Activated naive CD8-positive, alpha-beta T cell treated with anti-CD3 and anti-CD28 coated beads, Interleukin-2, amount 50 U/mL, for 16 hours (primary cell): ENCODE measurements around the gene RANBP9.

Experiments
- DNase-seq: peaks from one replicate; pipeline ENCODE4 v3.0.0-alpha.2; 2020; ENCODE audit warnings: low read depth, low spot score

Gene RANBP9

DNA sequence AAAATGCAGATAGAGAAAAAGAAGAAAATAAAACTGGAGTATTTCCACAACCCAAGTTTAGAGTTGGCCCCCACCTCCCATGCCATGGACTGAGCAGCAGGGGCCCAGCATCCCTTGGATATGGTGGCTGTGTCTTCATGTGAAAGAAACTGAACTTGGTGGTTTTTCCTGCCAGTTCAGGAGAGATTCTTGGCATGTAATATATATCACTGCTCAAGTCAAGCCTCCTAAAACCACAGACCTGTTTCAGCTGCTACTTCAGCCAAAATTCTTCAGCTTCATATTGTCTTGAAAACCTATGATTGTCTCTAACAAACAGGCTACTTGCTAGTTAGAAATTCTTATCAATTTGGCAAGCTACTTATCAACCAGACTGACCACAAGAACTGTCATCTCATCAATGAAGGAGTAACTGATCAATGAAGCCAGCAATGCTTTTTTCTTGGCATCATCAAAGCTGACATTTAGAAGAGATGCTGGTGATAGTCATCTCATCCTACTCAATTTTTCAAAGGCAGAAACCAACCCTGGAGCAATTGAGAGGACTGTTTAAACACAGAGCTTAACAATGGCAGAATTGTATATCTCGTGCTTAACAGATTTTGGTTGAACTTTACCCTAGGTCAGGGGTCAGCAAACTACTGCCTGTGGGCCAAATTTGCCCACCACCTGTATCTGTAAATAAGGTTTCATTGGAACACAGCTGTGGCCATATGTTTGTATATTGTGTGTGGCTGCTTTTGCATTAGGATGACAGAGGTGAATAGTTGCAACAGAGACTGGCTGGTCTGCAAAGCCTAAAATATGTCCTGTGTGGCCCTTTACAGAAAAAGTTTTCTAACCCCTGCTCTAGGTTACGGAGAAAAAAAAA lies 106.9 kb downstream of the RANBP9 start:
- DNase-seq = no peak

DNA sequence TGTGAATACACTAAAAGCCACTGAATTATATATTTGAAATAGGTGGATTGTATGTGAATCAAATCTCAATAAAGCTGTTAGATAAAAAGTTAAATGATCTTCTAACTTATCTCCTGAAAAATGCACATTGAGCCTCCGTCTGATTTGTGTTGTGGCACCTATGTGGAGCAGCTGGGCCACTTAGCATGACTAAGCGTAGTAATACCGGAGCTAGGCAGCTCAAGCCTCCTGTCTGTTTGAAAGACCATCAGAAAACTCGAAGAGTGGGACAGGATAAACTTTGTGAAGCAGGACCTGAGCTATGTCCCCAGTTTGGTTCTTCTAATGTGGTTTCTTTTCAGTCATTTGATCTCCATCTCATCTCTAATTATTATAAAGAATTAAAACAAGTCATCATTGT lies 107.5 kb downstream of the RANBP9 start:
- no peak for DNase-seq

DNA sequence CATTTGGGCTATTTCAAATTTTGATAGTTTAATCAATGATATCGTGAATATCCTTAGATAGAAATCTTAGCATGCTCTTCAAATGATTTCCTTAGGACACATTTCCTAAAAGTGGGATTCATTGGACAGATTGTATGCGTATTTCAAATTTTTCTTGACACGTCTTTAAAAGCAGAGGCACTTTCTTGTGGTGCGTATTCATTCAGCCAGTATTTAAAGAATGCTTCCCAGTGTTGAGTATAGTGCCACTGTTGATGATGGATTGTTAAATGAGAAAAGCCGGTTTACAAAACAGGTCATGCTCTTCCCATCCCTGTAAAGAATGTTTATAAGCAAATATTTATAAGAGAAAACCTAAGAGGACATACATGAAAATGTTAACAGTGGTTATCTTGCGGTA lies 111.6 kb downstream of the RANBP9 start:
- no peak for DNase-seq

DNA sequence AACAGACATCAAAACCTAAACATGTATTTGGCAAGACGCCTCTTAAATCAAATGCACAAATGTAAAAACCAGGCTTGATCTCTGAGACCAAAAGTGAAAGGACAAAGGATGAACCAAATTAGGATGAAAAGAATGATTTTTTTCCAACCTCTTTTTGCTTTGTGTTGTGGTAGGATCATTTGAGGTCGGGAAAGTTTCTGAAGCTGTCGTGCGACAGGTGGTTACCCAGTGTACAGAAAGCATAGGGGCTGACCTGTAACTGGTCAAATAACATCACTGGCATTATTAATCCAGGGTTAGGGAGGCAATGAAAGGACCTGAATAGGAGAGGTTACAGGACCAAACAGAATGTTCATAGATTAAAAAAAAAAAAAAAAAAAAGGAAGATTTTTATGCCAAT lies 114.6 kb downstream of the RANBP9 start:
- no peak for DNase-seq

DNA sequence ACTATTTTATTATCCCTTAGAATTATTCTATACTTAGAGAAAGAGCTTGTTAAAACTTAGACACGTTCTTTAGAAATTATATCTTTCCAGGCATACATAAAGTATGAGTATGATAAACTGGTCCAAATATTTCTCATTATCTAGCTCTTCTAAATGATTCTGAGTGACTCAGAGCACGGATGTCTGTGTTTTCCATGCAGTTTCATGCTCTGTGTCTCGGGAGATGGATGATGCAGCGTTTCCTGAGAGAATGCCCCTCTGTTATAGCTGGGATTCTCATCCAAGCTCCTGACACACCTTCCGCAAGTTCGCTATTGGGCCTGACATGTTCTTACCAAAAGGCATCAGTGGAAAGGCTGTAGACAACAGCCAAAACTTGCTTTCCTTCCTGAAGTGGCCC lies 117.9 kb downstream of the RANBP9 start:
- no peak for DNase-seq

DNA sequence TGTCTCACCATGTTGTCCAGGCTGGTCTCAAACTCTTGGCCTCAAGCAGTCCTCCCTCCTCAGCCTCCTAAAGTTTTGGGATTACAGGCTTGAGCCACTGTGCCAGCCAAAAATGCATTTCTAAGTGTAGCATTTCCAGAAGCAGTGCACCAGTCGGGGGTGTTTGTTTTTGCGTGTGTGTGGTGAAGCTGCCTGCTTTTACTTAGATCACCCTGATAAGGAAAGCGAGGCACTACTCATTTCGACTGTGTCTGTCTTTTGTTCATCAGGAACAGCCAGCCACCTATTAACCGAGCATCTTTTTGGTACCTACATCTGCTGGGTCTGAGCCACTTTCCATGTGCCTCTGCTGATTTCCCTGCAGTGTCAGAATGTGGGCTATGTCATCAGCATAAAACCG lies 118.5 kb downstream of the RANBP9 start:
- no peak for DNase-seq

DNA sequence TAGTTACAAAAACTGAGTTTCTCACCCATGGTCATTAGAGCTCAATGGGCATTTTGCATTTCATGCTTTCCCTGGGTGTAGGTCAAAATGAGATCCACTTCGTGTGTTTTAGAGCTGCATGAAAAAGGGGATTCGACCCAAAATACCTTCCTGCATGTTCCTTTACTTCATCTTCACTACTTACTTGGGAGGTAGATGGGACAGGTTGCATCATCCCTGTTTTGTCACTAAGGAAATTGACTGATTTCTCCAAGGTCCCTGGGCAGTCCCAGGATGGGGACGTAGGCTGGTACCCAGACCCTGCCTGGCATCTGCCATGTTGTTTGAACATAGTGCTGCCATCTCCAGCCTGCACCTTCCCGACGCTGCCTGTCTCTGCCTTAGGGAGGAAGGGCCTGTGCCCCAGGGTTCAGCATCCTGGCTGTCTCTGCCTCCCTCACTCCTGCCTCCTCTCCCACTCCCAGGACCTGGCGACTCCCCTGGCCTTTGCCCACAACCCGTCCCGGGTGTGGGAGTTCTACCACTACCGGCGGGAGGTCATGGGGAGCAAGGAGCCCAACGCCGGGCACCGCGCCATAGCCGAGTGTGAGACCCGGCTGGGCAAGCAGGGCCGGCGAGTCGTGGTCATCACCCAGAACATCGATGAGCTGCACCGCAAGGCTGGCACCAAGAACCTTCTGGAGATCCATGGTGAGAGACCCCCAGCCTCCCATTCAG lies 120.3 kb downstream of the RANBP9 start:
- DNase-seq = no peak

DNA sequence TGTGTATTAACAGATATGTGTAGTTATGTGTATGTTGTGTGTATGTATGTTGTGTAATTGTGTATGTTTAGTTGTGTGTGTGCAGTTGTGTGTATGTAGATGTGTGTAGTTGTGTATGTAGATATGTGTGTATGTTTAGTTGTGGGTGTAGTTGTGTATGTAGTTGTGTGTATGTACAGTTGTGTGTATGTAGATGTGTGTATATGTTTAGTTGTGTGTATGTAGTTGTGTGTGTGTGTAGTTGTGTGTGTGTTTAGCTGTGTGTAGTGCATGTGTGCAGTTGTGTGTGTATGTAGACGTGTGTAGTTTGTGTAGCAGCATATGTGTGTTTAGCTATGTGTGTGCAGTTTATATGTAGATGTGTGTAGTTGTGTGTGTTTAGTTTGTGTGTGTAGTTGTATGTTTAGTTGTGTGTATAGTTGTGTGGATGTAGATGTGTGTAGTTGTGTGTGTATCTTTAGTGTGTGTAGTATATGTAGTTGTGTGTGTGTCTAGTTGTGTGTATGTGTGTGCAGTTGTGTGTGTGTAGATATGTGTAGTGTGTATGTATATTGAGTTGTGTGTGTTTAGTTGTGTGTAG lies 121.0 kb downstream of the RANBP9 start:
- no peak for DNase-seq

DNA sequence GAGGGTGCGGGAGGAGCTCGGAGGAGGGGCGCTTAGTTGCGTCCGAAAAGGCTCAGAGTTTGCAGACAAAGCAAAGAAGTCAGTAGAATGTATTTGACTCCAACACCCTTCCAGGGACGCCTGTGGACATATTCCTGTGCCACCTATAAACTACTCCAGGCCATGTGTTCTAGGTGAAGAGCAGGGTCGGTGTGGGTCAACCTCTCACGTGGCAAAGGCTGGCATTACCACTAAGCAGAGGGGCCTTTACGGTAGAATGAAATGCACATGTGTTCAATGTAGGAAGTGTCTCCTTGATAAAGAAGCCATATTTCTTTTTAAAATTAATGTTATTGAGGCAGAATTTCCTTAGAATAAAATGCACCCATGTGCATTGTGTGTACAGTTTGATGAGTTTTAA lies 121.8 kb downstream of the RANBP9 start:
- no peak for DNase-seq

DNA sequence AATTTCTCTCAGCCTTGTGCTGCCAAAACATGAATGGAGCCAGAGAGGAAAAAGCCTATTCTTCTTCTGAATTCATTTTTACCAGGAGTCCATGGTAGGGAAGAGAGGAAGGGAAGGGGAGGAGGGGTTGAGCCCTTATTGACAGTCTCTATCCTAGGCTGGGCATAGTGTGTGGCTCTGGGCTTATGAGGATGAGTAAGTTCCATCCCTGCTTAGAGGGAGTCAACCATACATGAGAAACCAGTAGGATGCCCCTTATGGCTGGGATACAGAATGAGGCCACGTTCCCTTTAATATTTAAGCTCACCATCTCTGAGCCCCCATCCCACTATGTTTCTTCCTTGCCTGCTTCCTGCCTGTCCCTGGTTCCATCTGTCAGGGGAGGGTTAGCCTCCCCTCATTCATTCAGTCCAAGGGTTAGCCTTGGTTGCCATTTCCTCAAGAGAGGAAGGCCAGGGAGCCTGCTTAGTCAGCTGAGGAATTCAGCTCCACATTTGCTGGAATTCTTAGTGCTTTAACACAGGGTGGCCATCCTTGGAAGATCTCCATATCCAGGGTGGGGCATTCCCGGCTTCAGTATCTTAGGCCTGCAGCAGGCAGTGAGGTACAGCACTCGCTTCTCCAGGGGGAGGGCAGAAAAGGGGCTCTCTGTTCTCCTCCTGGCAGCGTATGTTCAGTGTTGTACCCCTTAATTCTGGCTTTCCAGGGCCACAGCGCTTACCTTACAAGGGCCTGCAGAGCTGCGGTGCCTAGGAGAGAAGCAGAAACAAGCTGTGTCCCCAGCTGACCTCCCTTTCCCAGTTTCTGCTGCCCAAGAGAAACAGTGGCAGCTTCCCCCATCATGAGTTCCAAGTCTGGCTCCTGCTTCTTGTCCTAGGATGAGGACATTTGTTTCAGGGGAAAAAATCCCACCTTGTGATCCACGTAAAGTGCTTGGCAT lies 124.8 kb downstream of the RANBP9 start:
- no peak for DNase-seq

DNA sequence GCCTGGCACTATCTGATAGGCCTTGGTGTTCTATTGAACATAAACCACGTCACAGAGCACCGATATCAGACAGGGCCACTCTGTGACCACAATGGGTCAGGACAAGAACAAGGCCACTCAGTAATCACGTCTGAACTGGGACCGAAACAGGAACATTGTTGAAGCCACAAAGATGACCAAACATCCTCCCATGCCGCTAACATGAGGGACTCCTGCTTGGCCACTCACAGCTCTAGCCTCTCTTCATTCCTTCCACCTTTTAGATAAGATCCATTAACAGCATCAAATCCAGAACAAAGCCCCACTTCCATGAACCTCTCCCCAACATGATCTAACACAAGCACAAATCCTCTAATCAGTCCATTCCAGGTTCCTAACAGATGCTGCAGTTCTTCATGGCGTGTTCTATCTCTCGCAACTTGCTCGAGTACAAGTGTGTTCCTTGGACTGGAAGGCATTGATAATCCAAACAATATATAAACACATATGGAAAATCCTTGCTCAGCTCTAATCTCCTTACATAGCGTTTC lies 129.9 kb downstream of the RANBP9 start:
- no peak for DNase-seq

DNA sequence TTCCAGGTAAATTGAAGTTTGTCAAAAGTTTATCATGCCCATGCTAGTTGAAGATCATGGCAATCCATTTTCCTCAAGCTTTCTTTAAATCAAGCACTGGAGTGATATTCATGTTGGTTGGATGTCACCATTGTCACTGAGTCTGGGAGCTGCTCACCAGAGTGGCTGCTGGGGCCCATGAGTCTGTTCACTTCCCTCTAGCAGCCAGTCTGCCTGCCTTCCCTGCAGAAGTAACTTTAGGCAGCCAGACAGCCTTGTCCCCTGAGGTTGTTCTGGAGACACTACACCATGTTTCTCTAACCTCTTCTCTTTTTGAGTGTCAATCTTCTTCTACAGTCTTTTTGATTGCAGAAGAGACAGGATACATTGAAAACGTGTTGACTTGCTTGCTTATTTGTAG lies 131.7 kb downstream of the RANBP9 start:
- no peak for DNase-seq

DNA sequence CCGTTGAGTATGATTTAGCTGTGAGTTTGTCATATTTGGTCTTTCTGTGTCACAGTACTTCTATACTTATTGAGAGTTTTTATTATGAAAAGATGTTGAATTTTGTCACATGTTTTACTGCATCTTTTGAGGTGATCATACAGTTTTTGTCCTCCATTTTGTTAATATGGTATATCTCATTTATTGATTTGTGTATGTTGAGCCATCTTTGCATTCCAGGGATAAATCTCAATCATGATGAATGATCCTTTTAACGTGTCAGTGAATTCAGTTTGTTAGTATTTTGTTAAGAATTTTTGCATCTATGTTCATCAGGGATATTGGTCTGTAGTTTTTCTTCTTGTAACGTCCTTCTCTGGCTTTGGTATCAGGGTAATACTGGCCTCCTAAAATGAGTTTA lies 133.7 kb downstream of the RANBP9 start:
- DNase-seq = no peak

DNA sequence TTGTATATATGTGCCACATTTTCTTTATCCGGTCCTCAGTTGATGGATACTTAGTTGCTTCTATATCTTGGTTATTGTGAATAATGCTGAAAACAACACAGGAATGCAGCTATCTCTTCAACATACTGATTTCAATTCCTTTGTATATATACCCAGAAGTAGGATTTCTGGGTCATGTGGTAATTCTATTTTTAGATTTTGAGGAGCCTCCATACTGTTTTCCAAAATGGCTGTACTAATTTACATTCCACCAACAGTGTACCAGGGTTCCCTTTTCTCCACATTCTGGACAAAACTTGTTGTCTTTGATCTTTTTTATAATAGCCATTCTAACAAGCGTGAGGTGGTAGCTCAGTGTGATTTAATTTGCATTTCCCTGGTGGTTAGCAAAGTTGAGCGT lies 135.6 kb downstream of the RANBP9 start:
- DNase-seq = no peak

DNA sequence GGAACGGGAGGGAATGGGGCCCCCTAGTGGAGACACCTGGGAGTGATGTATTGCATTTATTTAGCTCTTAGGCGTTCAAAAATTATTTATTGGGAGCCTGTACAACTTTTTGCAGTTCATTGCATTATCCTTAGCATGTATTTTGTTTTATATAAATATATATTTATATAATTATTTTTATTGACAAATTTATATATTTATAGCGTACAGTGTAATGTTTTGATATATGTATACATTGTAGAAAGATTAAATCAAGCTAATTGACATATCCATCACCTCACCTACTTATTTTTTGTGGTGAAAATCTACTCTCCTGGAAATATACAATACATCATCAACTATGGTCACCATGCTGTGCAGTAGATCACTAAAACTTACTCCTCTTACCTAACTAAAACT lies 136.3 kb downstream of the RANBP9 start:
- DNase-seq = no peak

DNA sequence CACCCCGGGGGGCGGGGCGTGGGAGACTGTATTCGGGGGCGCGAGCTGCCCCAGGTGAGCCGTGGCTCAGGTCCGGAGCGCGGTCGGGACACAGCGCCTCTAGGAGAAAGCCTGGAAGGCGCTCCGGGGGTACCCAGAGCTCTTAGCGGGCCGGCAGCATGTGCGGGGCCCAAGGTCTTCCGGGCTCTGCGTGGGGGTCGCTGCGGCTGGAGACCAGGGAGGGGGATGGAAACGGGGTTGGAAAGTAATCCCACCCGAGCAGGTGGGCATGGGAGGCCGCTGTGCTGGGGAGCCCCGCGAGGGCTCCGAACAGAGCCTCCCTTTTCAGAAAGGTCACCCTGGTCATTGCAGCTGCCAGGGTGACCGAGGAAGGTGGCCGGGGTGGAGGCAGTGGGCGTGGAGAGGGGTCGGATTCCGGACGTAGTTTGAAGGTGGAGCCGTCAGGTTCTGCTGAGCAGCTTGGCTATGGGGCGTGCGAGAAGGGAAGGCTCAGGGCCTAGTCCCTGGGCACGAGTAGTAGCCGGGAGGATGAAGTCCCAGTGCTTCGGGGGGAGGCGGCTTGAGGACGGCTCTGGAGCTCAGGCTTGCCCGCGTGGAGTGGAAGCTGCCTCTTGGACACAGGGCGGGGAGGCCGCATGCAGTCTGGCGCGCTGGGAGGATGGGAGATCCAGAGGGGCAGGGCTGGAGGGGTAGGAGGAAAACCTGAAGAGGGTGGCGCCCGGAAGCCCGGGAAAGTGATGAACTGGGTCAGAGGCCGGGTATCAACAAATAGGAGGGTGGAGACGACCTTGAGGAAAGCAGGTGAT lies 136.9 kb downstream of the RANBP9 start, which contains the start of gene SIRT5:
SIRT5 (plus strand) TSS at position 31 of the 806 bp plus-strand sequence. CDS start 9,510 bp downstream, outside the sequence.
- peak; percentile 36 for DNase-seq

DNA sequence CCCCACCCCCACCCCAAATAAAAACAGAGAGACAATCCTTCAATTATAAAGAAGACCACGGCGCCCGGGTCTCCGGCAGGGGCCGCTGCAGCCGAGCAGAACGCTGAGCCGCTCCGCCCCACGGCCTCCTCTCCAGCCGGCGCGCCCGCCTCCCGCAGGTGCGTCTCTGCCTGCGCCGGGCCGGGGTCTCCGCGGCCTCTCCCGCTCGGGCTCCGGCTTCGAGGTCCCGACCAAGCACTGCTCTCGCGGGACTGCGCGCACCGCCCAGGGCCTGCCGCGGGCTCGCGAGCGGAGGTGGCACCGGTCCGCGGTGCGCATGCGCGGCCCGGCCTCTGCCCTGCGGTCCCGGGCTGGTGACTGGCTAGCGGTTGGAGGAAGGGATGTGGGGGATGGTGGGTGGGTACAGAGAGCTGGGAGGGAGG lies 137.5 kb downstream of the RANBP9 start:
- DNase-seq = peak; percentile 84

DNA sequence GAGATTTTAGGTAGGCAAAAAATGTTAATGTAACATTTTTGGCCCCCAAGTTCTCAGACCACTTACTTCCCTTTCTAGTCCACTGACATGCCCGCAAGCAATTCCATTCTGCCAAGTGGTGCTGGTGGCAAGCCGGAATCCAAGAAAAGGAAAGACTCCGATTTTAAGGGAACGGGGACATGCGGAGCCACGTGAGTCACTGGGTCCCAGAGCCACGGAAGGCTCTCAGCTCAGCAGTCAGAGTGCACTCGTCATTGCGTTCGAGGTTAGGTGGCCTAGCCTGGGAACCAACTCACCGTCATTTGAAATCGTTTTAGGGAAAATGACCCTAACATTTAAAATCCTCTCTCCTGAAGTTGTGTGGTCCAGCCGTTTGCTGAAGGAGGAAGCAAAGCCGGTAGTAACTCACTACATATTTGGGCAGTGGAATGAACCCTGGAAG lies 137.9 kb downstream of the RANBP9 start:
- no peak for DNase-seq

DNA sequence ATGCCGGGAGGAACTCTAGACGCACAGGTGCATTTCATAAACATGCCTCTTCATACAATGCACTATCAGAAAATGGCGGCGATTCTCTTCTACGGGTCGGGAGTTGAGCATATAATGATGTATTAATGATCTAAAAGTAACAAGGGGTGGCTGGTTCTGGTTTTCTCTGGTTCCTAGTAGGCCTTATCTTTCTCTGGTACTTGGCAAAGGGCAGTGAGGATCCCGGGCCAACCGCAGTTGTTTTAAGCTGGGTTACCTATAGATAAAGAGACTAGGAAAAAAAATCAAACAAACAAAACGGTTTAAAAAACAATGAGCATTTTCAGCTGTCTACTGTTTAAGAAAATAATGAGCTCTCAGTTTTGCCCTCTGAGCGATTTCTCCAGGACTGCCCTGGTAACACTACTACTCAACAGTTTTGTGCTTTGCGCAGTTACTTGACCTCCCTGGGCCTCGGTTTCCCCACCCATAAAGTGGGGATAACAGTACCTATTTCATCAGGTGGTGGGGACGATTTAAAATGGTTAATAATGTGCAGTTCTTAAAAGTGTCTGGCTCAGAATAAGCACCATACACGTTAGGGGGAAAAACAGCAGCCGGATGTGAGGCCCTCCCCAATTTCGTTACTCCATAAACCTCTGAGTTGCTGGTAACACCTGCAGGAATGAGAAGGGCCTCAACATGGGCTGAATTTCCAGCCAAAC lies 138.5 kb downstream of the RANBP9 start:
- no peak for DNase-seq

DNA sequence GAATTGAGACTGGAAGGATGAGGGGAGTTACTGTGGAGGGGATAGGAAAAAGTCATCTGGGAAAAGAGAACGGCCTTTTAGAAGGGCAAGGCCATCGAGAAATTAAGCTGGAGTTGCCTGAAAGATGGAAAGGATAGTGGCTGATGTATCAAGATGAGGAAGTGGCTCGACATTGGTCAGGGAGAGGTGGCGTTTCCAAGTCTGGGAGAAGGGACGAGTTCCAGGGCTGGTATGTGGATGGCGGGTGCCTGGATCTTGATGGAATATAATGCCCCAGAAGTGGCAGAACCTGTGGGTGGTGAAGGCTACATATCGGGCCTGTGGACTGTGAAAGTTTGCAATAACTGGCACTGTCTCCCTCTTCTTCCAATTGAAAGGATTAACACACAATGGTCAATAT lies 139.4 kb downstream of the RANBP9 start:
- DNase-seq = no peak
